Activated naive CD8-positive, alpha-beta T cell (primary cell): Measurements from ENCODE around the gene MYADML2.

ENCODE experiments used
- H3K27ac Mint-ChIP-seq: one replicate; pipeline ENCODE4 v1.8.0; 2021; ENCODE audit warnings: mixed read lengths
- H3K27me3 Mint-ChIP-seq: one replicate; pipeline ENCODE4 v1.8.0; 2021; ENCODE audit warnings: mixed read lengths
- H3K36me3 Mint-ChIP-seq: one replicate; pipeline ENCODE4 v1.8.0; 2021; ENCODE audit warnings: mixed read lengths
- H3K4me1 Mint-ChIP-seq: one replicate; pipeline ENCODE4 v1.8.0; 2021; ENCODE audit warnings: low read depth, mixed read lengths
- H3K4me3 Mint-ChIP-seq: one replicate; pipeline ENCODE4 v1.8.0; 2021; ENCODE audit warnings: mild to moderate bottlenecking, mixed read lengths
- H3K9me3 Mint-ChIP-seq: one replicate; pipeline ENCODE4 v1.8.0; 2021; ENCODE audit warnings: low read depth, mixed read lengths

Gene MYADML2

DNA sequence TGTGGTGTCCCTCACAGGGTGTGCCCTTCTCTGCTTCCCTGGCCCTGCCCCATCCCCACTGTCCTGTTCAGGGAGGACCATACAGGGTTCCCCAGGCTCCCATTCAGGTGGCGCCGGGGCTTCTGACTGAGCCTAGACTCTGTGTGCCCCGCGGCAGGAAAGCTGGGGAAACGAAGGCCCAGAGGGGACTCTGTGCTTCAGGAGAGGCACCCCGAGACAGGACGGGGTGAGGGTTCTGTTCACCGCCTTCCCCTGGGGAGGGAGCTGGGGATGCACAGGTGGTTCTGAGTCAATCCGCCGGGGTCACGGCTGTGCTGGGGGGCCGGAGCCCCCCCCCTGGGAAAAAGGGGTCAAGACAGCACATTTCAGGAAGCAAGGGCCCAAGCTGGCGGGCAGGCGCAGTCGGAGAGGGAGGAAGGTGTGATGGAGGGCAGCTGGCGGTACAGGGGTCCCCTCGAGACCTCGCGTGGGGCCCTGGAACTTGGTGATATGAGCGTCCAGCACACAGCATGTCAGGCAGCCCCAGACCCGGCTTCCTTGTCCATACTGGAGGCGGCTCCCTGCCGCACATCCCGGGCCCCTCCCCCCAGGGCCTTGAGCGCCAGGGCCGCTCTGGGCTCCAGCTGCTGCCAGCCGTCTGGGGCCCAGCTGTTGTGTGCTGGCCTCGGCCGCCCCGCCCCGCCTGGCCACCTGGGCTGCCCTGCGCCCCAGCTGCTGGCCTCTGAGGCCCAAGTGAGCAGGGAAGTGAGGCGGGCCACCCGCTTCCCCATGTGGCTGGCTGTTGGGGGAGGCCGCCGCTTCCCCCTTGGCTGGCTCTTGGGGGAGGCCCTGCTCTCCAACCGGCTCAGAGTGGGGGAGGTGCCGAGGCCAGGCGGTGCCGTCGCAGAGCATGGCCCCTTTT lies 19.6 kb upstream of the MYADML2 start:
- no peak overlapping the region for H3K27ac Mint-ChIP-seq
- H3K4me3 Mint-ChIP-seq: no peak overlapping the region
- H3K9me3 Mint-ChIP-seq: no peaks in the 10 kb centered on the region
- no peaks in the 10 kb centered on the region for H3K36me3 Mint-ChIP-seq
- peaks cover 1% of the 10 kb centered on the region for H3K27me3 Mint-ChIP-seq
- peaks cover 21% of the 10 kb centered on the region for H3K4me1 Mint-ChIP-seq

DNA sequence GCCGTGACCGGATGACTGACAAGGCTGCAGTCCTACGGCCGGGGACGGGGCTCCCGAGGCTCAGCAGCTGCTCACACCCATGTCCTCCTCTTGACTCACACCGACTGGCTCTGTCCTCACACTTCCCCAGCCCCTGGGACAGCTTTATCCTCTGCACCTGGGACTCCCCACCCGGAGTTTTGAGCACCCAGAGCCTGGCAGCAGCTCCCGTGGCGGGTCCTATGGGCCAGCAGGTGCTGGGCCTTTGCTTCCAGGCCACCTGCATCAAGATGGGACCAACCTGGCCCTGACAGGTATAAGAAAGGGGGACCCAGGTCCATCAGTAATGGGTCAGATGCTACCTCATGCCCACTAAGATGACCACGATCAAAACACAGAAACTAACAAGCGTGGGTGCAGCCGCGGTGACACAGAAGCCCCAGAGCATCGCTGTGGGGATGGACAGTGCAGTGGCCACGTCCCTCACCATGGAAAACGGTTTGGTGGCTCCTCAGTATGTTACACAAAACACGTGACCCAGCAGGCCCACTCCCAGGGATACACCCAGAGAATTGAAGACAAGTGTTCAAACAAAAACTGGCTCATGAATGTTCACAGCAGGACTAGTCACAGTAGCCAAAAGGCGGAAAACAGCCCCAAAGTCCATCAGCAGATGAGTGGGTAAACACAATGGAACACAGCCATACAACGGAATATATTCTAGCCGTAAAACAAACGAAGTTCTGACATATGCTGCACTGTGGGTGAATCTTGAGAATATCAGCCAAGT lies 17.2 kb upstream of the MYADML2 start:
- Mint-ChIP-seq H3K4me3 (no peak overlapping the region), H3K4me1 (peaks cover 18% of the 10 kb centered on the region), H3K36me3 (no peaks in the 10 kb centered on the region), H3K27ac (no peak overlapping the region), H3K9me3 (no peaks in the 10 kb centered on the region), H3K27me3 (peaks cover 1% of the 10 kb centered on the region)

DNA sequence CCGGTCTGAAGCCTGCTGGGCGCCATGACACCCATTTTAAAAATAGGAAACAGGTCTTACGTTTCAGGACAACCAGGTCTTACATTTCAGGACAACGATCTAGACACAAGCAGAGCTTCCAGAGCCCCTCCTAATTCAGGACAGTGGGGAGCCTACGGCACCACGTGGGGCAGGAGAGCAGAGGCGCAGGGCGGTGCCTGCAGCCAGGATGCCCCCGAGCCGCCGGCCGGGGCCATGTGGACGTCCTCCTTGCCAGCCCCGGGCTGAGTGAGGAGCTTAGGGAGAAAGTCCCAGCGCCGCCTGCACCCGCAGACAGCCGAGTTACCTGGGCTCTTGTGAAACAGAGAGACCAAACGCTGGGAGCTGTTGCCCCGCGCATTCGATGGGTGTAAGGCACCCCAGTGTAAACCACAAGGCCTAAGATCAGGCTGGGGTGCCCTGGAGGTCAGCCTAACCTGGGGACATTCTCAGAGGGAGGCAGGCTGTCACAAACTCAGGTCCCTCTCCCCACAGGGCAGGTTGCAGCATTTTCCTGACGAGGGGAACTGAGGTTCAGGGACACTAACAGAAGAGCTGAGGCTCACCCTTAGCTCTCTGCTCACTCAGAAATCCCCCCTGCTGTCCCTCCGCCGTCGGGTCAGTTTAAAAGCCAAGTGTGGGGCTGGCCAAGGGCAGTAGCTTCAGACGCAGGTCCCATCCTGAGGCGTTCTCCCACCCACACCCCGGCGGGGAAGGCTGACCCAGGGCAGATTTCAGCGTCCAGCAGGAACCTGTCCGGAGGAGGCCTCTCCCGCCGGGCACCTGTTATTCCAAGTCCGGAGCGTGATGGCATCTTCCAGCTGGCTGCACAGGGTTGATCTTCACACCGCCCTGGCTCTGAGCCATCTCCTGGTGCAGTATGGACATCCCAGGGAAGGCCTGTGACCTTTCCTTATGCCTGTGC lies 15.7 kb upstream of the MYADML2 start:
- Mint-ChIP-seq H3K4me1 (peaks cover 8% of the 10 kb centered on the region), H3K4me3 (peak overlapping the region; percentile 30), H3K36me3 (no peaks in the 10 kb centered on the region), H3K27me3 (peaks cover 4% of the 10 kb centered on the region), H3K9me3 (no peaks in the 10 kb centered on the region), H3K27ac (no peak overlapping the region)

- Mint-ChIP-seq H3K27me3 (peaks cover 4% of the 10 kb centered on the region), H3K4me3 (peak overlapping the region; percentile 30), H3K36me3 (no peaks in the 10 kb centered on the region), H3K27ac (no peak overlapping the region), H3K9me3 (no peaks in the 10 kb centered on the region), H3K4me1 (peaks cover 8% of the 10 kb centered on the region)
Observed at GRCh38 chr17:81961521-81962498, 14.8 kb upstream of the MYADML2 start.

DNA sequence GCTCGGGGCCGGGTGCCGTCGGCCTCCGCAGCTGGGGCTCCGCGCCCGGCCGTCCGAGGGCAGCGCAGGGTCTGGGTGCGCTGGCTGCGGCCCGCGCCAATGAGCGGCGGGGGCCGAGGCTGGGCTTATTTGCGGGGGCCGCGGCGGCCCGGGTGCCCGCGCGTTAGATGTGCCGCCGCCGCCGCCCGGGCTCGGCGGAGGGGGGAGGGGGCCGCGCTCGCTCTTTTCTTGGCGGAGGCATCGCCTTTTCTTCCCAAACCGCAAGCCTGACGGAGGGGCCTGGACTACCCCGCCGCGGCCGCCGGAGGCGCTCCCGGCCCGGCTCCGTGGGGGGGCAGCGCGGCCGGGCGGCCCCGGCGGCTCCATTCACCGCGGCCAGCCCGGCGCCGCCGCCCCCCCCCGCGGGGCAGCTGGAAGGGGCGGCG lies 14.1 kb upstream of the MYADML2 start, which contains the start of gene NOTUM:
Gene NOTUM (minus strand): TSS at position 101 of the 425 bp plus-strand sequence. CDS start 278 bp downstream, outside the sequence.
- H3K9me3 Mint-ChIP-seq: no peaks in the 10 kb centered on the region
- peaks cover 4% of the 10 kb centered on the region for H3K27me3 Mint-ChIP-seq
- no peak within 1 kb of the TSS for H3K27ac Mint-ChIP-seq
- H3K36me3 Mint-ChIP-seq: no peaks in the 10 kb centered on the region
- peaks cover 5% of the 10 kb centered on the region for H3K4me1 Mint-ChIP-seq
- H3K4me3 Mint-ChIP-seq: no peak within 1 kb of the TSS

DNA sequence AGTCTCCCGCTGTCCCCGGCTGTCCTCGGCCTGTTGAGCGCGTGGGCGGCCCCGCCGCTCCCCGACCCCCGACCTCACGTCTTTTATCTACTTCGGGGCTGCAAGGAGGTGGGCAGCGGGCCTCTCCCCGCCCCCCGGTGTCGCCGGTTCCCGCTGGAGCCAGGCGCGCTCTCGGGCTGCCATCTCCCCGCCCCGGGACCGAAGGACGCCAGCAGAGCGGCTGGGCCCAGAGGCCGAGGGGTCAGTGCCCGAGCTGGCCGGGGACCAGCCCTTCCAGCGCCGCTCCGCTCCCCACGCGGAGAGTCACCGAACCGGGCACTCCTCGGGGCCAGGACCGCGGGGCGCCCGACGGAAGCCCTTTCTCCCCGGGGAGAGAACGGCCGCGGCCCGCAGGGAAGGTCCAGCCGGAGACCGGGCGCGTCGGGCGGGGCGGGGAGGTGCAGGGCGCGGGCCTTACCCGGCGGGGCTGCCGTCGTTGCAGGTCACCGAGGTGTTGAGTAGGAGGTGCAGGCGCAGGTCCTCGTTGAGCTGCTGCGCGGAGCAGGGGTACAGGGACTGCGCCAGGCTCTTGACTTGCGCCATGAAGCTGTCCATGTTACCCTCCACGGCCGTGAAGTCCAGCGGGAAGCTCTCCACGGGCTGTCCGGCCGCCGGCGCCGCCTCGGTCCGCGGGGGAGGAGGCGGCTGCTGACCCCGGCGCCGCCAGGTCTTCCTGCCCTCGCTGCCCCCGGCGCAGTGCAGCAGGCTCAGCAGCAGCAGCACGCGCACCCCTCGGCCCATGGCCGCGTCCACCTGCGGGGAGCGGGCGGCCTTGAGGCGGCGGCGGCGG lies 13.3 kb upstream of the MYADML2 start:
- Mint-ChIP-seq H3K4me1 (peaks cover 5% of the 10 kb centered on the region), H3K4me3 (no peak overlapping the region), H3K36me3 (no peaks in the 10 kb centered on the region), H3K9me3 (no peaks in the 10 kb centered on the region), H3K27ac (no peak overlapping the region), H3K27me3 (peaks cover 4% of the 10 kb centered on the region)

- no peaks in the 10 kb centered on the region for H3K9me3 Mint-ChIP-seq
- peak overlapping the region; percentile 70 for H3K4me3 Mint-ChIP-seq
- no peaks in the 10 kb centered on the region for H3K36me3 Mint-ChIP-seq
- peaks cover 5% of the 10 kb centered on the region for H3K4me1 Mint-ChIP-seq
- peaks cover 4% of the 10 kb centered on the region for H3K27me3 Mint-ChIP-seq
- H3K27ac Mint-ChIP-seq: no peak overlapping the region
Observed at GRCh38 chr17:81959362-81960129, 12.5 kb upstream of the MYADML2 start.

- H3K4me1 Mint-ChIP-seq: peaks cover 5% of the 10 kb centered on the region
- peaks cover 4% of the 10 kb centered on the region for H3K27me3 Mint-ChIP-seq
- H3K36me3 Mint-ChIP-seq: no peaks in the 10 kb centered on the region
- no peaks in the 10 kb centered on the region for H3K9me3 Mint-ChIP-seq
- no peak overlapping the region for H3K27ac Mint-ChIP-seq
- H3K4me3 Mint-ChIP-seq: peak overlapping the region; percentile 70
Observed at GRCh38 chr17:81958633-81959342, 11.8 kb upstream of the MYADML2 start.

DNA sequence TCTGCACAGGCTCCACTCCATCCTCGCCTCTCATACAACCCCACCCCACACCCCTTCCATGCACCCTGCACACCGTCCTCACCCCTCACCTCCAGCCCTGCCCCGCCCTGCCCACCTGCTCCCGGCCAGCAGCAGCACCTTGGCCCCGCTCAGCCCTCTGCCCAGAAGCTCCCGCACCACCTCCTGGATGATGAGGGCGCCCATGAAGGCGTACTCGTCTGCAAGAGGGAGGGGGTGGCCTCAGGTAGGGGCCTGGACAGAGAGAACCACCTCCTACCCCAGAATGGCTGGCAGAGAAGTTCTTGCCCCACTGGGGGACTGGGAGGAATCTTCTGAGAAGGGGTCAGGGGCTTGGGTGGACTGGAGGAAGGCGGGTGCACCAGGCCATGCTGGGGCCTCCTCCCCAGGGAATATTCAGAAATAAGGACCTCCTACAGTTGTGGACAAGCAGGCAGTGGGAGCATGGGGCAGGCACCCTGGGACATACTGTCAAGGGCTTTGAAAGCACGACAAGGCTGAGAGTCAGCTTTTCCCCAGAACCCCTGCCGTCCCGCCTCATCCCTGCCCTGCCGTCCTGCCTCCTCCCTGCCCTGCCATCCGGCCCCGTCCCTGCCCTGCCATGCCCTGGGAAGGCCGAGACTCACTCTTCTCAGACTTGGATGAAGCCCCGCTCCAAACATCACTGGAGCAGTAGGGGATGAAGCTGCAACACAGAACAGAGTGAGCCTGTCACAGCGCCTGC lies 10.8 kb upstream of the MYADML2 start:
- Mint-ChIP-seq H3K36me3 (no peaks in the 10 kb centered on the region), H3K4me1 (peaks cover 3% of the 10 kb centered on the region), H3K9me3 (no peaks in the 10 kb centered on the region), H3K27me3 (peaks cover 4% of the 10 kb centered on the region), H3K4me3 (no peak overlapping the region), H3K27ac (no peak overlapping the region)

GRCh38 chr17:81956607-81957589 lies 9.9 kb upstream of the MYADML2 start:
- Mint-ChIP-seq H3K27me3 (peaks cover 3% of the 10 kb centered on the region), H3K36me3 (no peaks in the 10 kb centered on the region), H3K4me3 (no peak overlapping the region), H3K4me1 (peaks cover 4% of the 10 kb centered on the region), H3K9me3 (no peaks in the 10 kb centered on the region), H3K27ac (no peak overlapping the region)
